HG03066 (cell line): ENCODE data around the gene ALDOC.
A peak's percentile ranks its signal among the peaks of the same experiment; 100 is the strongest.
"Not testable (repeated sequence)": the region's sequence is repeated elsewhere in the genome, so short reads cannot be mapped to it uniquely, and the experiment has no call there.

ENCODE experiments used
- ATAC-seq: cut with Tn5 transposase; IDR thresholded peaks from one replicate; pipeline ENCODE4 v1.9.1; 2021; ENCODE audit warnings: low read depth; ENCODE audit not compliant: unreplicated experiment

Gene ALDOC

DNA sequence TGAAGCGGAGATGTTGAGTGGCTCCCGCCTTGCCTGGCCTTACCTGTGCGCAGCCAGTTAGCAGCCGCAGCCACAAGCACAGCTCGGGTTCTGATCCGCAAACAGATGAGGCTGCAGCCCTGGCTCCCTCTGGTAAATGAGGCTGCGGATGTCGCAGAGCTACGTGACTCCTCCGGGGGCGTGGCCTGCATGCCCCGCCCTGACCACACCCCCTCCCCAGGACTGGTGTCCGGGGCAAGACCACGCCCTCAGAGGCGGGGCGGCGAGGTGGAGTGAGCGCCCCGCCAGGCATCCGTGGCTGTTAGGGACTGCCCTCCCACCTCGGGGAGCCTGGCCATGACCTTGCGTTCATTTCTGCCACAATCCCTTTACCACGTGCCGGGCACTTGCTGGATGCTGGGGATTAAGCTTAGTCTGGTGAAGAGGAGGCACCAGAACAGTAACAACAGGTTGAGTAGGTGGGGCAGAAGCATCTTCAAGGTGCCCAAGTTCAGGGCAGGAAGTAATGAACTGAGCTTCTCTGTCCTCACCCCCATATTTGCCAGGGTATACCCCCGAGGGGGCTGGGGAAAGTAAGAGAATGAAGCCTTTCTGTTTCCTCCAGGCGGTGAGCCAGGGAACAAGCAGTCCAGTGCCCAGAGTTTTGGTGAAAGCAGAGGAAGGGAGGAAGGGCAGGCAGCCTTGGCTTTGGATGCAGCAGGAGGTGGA is at the start of gene ALDOC:
ALDOC (minus strand) TSS at position 138 of the 708 bp plus-strand sequence. CDS start 1,363 bp downstream, outside the sequence.
- ATAC-seq = peak; percentile 81

DNA sequence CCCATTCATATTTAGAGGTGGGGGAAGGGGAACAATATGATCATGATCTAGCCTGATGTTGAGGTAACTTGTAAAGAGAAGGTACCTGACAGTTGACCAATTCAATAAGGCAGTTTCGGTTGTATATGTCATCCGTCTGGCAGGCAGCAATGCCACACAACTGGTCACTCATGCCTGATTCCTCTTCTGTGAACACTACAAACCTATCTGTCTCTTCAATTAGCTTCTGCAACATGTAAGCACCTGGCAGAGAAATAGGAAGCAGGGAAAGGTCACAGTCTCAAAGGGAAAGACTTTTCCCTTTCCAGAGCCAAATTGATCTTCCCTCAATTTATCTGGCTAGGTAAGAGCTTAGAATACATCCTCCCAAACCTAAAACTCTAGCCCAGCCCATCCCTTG is 47.5 kb upstream of the ALDOC start:
- no peak for ATAC-seq

DNA sequence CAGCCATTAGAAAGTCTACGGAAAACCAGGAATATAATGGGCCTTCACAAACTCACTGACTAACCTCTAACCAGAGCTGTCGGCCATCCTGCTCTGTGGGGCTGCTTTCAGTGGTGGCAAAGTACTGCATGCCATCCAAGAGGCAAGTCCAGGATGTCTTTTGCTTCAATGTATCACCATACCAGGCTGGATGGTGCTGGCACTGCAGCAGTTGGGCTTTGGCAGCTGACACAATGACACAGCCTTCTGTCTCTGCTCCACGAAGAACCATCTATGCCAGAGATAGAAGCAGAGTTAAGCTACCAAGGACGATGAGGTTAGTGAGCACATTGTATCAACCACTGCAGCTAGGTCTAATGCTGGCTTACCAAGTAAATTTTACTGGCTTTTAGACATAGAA is 47.0 kb upstream of the ALDOC start:
- no peak for ATAC-seq

DNA sequence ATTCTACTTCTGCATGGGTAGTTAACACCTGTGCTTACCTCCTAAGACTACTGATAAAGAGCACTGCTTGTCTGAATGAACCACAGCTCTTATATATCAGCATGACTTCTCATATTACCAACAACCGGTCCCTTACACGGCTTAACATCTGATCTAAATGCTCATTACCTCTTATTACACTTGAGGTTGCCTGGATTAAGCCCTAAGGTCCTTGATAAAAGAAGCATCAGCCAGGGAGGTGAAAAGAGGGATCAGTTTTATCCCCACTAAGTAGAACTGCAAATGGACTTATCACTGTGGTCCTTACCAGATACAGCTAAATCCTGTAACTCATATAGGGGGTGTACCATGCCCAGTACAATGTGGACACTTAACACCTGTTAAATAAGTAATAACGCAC is 45.5 kb upstream of the ALDOC start:
- ATAC-seq = no peak

DNA sequence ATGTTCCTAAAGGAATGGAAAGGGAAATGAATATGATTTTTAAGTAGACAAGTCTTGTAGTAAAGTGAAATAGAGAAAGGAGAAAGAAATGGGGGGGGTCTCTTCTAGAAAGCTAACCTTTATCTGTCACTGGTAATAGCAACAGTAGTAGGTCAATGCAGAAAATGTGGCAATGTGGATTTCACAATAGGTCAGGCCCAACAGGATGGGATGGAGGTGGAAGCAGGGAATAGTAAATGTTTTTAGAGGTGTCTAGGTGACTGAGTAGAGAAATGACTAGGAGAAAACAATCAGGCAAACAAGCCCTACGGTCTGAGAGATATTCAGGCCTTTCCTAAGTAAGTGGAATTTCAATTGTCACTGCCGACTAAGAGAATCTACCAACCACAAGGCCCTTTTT is 43.3 kb upstream of the ALDOC start:
- no peak for ATAC-seq

DNA sequence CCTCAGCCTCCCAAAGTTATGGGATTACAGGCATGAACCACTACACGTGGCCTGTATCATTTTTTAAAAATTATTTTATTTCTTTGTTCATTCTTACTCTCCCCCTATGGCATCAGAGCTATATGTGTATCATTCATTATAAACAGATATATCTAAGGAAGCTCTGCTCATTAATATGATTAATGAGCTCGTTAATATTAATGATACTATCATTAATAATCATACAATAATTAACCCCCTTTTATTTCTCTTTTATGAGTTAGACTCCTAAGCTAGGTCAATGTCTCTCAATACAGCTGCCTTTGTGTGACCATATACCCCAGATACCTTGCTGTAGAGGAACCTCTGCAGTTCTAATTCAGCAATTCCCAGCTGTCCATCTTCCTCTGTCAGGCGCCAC is 41.8 kb upstream of the ALDOC start:
- ATAC-seq = no peak

DNA sequence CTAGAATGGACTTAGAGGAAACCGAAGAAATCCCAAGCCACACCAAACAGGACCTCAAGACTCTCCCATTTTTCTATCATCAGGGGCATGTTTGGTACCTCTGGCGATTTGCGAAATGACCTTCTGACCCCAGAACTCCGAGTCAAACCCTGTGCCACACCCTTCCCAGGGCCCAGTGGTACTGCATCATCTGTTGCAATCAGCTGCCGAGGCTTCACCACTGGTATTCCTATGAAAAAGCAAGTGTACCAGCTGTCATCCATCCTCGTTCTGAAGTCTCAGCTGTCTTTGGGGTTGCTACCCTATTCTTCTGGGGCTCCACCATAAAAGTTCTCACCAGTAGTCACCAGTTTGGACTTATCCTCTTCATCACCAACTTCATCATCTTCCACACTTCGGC is 39.6 kb upstream of the ALDOC start:
- no peak for ATAC-seq

DNA sequence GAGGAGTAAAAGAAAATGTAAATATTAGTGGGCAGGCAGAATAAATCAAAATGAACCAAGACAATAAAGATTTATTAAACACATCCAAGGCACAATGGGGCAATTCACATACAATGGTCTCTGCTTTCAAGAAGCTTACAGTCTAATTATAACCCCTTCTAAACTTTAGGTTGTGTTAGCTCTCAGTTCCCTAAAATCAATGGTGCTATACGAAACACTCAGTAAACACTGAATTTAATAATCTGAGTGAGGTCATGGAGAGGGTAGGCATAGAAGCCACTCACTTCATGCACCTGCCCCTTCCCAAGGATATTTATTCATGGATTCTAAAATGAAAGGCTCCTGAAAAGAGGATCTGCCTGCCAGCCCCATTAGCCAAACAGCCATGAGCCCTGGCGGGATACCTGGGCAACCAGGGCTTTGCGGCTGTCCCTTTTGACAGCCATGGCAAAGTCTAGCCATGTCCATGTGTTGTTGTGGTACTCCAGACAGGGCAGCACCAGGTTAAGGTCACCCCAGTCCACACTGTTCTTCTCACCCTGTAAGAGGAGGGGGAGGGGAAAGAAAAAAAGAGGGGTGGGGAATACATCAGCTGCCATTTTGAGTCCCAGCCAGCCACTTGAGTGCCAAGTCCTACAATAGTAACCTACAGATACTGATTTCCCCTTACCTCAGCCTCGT is 38.7 kb upstream of the ALDOC start:
- ATAC-seq = no peak

DNA sequence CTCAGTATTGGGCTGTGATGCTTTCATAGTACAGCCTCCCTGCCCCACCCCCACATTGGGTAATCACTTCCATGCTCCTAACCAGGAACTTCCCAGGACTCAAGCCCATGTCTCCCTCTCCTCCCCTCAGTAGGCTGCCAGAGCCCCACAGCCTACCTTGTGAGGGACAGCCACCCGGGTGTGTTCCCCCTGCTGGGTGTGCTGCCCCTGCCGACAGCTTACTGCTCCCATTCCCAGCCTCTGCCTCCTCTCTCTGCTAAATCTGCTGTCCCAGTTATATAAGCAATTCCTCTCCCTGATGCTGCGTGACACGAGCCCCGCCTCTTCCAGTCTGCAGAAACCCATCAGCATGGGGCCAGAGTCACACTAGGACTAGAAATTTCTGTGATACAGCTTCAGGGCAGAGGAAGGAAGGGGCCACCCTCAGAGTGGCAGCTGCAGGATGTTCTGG is 37.3 kb upstream of the ALDOC start, which contains the start of gene RSKR:
RSKR (minus strand) TSS at position 255 of the 451 bp plus-strand sequence; CDS start at position 231, 24 bp downstream.
- no peak for ATAC-seq

DNA sequence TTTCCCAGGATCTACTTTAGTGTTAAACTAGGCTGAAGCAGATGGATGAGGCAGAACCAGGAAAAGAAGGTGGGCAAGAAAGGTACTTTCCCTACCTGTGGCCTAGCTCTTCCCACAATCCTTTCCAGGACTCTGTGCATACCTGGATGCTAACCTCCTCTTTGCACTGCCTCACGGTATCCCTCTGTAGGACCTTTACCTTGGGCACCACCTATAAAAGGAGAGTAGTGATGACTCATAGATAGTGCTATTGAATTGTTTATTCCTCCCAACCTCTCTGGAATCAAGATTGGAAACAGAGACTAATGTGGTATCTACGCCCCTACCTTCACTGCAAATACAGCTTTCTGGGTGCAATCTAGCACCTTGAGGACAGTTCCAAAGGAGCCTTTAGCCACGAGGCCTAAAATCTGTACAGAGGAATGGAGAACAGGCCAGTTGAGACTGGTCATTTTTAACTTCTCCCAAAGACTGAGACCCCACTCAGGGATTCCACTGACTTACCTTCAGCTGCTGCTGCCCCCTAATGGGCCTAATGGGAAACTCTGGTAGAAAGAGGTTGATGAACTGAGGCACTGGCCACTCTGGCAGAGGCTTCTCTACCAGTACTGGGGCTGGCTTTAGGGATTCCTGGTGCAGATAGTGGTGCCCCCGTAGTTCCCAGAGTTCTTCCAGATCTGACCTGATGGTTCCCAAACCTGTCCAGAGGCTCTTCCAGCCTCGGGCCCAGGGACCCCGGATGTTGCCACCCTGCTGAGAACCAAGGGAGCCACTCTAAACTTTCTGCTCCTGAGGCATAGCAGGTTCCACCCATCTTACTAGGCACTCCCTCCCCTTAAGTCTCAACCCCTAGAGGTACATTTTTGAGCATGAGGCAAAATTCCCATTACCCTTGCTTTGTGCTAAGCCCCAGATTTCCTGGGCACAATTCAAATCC is 36.5 kb upstream of the ALDOC start:
- ATAC-seq = no peak

DNA sequence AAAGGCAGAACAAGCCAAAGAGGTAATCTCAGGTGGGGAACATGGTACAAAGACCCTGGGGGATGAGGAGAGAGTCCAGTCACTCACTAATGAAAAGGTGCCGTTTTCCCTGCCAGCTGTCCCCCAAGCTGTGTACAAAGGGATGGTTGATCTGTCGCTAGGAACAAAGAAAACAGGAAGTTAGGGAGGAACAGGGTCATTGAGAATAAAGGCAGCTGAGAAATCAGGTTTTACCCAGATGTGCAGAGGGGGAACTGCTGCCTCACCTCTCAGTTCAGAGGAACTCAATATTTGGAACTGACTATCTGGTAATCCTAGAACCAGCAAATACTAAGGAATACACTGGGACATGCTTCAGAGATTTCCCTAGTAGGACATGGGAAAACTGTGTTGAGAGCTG is 35.8 kb upstream of the ALDOC start:
- no peak for ATAC-seq

DNA sequence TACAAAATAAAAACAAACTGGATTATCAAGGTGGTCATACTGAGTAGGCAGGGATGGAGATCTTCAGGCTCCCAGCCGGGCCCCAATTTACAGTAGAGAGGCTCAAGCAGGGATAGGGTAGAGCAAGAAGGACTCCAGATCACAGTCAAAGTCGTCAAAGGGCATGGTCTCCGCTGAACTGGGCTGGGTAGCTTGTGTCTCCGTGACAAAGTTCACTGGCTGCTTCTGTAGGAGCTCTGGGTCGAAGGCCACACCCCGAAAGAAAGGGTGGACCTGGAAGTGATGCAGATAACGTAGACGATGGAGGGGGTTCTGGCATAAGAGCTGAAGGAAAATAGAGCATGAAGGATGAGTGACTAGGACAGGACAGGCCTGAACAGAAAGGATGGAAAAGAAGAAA is 33.7 kb upstream of the ALDOC start:
- ATAC-seq = no peak

DNA sequence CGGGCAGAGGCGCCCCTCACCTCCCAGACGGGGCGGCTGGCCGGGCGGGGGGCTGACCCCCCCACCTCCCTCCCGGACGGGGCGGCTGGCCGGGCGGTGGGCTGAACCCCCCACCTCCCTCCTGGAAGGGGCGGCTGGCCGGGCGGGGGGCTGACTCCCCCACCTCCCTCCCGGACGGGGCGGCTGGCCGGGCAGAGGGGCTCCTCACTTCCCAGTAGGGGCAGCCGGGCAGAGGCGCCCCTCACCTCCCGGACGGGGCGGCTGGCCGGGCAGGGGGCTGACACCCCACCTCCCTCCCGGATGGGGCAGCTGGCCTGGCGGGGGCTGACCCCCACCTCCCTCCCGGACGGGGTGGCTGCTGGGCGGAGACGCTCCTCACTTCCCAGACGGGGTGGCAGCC is 27.3 kb upstream of the ALDOC start:
- ATAC-seq = not testable (repeated sequence)

DNA sequence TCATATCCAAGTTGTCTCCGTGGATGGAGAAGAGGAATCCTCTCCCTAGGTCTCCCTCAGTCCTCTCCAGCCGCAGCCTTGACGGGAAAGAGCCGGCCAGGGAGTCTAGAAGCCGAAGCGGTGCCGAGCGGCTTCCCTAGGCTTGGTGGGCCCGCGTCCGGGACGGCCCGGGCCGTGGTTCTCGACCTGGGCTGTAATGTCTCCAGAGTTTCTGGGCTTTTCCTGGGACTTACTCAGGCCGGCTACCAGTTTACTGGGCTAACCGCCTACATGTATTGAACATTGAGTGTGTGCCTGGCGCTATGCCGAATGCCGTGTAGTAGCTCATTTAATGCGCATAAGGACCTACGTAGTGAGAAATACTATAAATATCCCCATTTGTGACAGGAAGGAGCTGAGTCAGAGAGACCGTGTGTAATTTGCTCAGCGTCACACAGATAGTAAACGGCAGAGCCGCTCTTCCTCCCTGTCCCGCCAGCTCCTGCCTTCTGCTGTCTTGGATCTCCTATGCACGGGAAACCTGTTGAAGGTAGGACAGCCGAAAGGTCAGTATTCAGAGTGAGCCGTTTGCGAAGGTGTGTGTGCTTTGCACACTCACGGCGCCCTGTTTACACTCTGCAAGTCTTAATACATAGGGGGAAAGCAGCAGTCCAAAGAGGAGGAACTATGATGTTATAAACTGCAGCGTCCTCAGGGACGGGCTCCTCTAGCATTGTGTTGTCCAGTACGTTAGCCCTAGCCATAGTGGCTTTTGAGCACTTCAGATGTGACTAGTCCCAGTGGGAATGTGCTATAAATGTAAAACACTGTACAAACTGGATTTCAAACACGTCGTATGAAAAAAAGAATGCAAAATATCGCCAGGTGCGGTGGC is 22.9 kb upstream of the ALDOC start:
- ATAC-seq = peak; percentile 41

DNA sequence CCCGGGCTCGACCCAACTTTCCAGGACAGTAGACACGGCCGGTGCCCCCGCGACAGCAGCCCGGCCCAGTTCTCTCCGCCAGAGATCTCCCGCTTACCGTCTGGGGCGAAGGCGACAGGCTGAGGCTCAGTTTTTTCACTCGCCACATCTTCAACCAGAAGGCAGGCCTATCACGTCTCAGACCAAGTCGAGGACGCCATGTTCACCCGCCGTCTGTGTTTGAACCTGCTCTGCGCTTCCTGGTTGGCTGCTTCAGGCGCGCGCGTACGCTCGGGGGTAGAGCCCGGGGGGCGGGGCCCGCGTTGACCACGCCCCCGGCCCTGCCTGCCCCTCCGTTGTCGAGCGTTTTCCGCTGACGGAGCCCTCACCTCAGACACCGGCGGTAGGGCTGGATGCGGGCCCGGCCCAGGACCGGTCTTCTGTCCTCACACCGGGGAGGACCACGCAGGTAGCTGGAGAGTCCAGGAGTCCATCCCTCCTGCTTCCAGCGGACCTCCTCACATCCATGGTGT is 22.2 kb upstream of the ALDOC start, which contains the start of gene SPAG5:
SPAG5 (minus strand) TSS at position 227 of the 512 bp plus-strand sequence; CDS start at position 148, 79 bp downstream.
- peak; percentile 71 for ATAC-seq

DNA sequence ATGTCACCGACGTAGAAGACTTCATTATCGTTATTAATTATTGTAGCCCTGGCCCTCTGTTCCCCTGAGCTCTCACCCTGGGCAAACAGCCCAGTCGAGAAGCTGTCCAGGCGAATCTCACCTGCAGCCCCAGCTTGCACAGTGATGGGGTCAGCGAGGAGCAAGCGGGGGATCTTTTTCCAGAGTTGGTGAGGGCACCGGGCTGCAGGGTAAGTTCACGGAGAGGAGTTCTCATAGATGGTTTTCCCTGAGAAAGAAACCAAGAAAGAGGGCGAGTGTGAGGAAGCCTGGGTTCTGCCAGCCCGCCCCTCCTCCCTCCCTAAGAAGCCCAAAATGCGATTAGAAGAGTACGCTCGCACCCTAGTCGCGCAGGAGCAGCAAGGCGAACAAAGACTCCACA is 21.7 kb upstream of the ALDOC start:
- no peak for ATAC-seq

DNA sequence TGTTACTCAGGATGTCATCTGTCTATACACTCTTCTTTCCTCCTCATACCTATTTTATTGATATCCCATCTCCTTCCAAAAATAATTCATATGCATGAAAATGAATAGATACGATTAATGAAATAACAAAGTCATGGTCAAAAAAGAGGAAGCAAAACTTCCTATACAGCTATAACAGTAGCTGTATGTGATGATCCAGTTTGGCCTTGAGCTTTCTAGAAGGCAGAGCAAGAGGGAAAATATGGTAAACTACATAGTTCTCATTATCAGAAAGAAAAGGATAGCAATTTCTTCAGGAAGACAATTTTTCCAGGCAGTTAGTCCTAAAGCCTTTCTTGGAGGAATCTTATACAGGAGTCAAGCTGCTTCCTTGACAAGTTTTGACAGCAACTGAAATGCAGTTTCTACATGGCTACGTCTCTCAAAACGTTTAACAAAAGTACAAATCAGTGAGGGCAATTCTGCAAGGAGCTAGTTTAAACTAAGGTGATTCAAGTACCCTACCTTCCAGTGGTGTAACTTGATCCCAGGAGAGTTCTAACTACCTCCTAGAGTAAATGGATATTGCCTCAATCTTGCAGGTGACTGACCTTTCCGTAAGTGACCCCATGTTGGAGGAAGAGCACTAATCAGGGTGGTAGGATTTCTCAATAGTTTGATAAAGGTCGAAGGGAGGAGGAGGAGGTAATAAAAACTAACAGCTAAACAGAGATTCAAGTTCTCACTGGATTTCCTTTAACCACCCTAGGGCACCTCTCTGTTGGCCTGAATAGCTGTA is 21.1 kb upstream of the ALDOC start:
- no peak for ATAC-seq

DNA sequence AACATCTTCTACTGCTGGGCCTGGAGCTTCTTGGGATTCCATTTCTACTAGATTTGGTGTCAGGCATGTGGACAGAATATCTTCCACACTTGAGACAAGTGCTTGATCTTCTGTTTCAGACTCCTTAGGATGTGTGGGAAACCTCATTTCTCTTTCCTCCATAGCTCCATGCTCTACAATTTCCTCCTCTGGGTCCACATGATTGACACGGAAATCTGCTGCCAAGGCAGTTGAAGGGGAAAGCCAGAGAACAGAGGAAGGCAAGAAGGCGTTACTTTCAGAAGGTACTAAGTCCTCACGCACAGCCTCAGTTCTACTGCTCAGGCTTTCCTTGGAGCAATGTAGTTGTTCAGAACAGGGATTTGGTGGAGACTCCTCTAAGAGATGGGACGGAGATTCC is 15.6 kb upstream of the ALDOC start:
- no peak for ATAC-seq

DNA sequence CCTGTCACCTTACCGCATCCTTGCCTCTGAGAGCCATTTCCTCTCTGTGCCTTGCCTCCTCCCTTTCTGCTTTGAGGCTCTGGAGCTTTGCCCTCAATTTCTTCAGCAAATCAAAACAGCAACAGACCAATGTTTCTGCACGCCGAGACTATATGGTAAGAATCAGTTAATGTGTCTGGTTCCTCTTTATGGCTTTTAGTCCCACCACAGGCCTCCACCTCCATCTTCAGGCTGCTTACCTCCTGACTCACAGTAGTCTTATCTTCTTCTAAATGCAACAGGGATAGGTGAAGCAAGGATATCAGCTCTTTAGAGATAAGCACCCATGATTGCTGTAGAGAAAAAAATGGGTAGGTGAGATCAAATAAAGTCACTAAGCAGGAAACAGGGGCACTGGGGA is 9.2 kb upstream of the ALDOC start:
- ATAC-seq = no peak
